BJ (cell line): ENCODE measurements around the gene RABIF. TPM values are rescaled to one million over a fixed set of nuclear protein-coding genes. Genes with fewer than 3 reads are reported as not detected.
A peak's percentile ranks its signal among the peaks of the same experiment; 100 is the strongest.
"Not testable (repeated sequence)": the region's sequence is repeated elsewhere in the genome, so short reads cannot be mapped to it uniquely, and the experiment has no call there.

Experiments used
- CTCF ChIA-PET: fragments of 350-600 bp; formaldehyde crosslinking; extraction: SDS; loops from one replicate; lab custom pipeline; 2021; ENCODE audit warnings: antibody characterized with exemption, inconsistent platforms; lab: Yijun Ruan, JAX
- POLR2A ChIA-PET: fragments of 300-600 bp; sonication (Branson Sonifier 250); formaldehyde crosslinking; extraction: SDS; loops from one replicate; lab custom pipeline; 2021; ENCODE audit warnings: antibody characterized with exemption; lab: Charles Lee
- DNase-seq: peaks from one replicate; pipeline ENCODE4 v3.0.0-alpha.2; 2011; ENCODE audit warnings: low read depth
- H3K27me3 ChIP-seq: 2 replicates; pipeline ENCODE4 v1.6.0; 2011; ENCODE audit warnings: low read length; ENCODE audit not compliant: control insufficient read depth, insufficient read depth
- H3K36me3 ChIP-seq: 2 replicates; pipeline ENCODE4 v1.5.1; 2011; ENCODE audit warnings: low read length; ENCODE audit not compliant: control insufficient read depth, insufficient read depth
- H3K4me3 ChIP-seq: 2 replicates; pipeline ENCODE4 v1.5.1; 2011; ENCODE audit warnings: low read depth, mild to moderate bottlenecking, control low read depth, low read length
- CTCF ChIP-seq: IDR thresholded peaks from 2 replicates; pipeline ENCODE4 v1.5.1; 2011; ENCODE audit warnings: low read depth, mild to moderate bottlenecking, control low read depth, inconsistent platforms, low read length, moderate library complexity; ENCODE audit not compliant: insufficient read depth
- polyA minus RNA-seq: library from RNA; depleted of rRNA, polyadenylated mRNA; stranded (reverse); fragments of >200 nt; gene quantifications from 2 replicates; pipeline ENCODE4 v1.2.3, GENCODE V29; 2011; rRNA and poly(A)+ RNA removed
- polyA plus RNA-seq: library from polyadenylated mRNA; depleted of rRNA; stranded (reverse); fragments of >200 nt; gene quantifications from 2 replicates; pipeline ENCODE4 v1.2.3, GENCODE V29; 2011; rRNA removed

Gene RABIF
- polyA plus RNA-seq (9.7 and 14.4 TPM in 2 replicates), polyA minus RNA-seq (5.1 and 7.0 TPM in 2 replicates)

- H3K4me3 ChIP-seq = peak within 1 kb of the TSS; percentile 62
- peak; percentile 65 for DNase-seq
- POLR2A ChIA-PET = no interaction called here
- no peaks in the 10 kb centered on the region for H3K27me3 ChIP-seq
- TF ChIP-seq CTCF = peak; percentile 35
- CTCF ChIA-PET = interaction anchor here (0.7 to 1.2 kb wide), 3 partner anchors 13 to 81 kb away, joined by 3 read pairs; partner anchors contain the start of gene KLHL12
- H3K36me3 ChIP-seq = peaks cover 4% of the 10 kb centered on the region
These were observed at the start of gene RABIF for GRCh38 chr1:202888531-202889360. TSS of gene RABIF (minus strand) at chr1:202889149. CDS start at chr1:202889098, 51 bp downstream.

- no peak for TF ChIP-seq CTCF
- no peak for DNase-seq
- peaks cover 8% of the 10 kb centered on the region for H3K36me3 ChIP-seq
- POLR2A ChIA-PET = interaction anchor here (0.6 kb wide), 1 partner anchor 13 kb away, joined by 3 read pairs; no protein-coding TSS in a partner anchor
- CTCF ChIA-PET = interaction anchor here (0.8 kb wide), 1 partner anchor 11 kb away, joined by 3 read pairs; the partner anchor contains the start of gene KLHL12
- no peak overlapping the region for H3K4me3 ChIP-seq
- no peaks in the 10 kb centered on the region for H3K27me3 ChIP-seq
These were observed 49.5 kb upstream of the RABIF start for GRCh38 chr1:202938287-202938925.

GRCh38 chr1:202936409-202936808 is 47.5 kb upstream of the RABIF start:
- CTCF ChIA-PET, DNase-seq, POLR2A ChIA-PET: not testable (repeated sequence)

GRCh38 chr1:202935844-202936243 is 46.9 kb upstream of the RABIF start:
- Histone ChIP-seq H3K4me3 (no peak overlapping the region), H3K27me3 (no peaks in the 10 kb centered on the region), H3K36me3 (no peaks in the 10 kb centered on the region)
- ChIA-PET CTCF (no interaction called here), POLR2A (no interaction called here)
- no peak for DNase-seq
- TF ChIP-seq CTCF = no peak

More at GRCh38 chr1:202936409-202936808, 47.5 kb upstream of the RABIF start:
- H3K27me3 ChIP-seq, H3K36me3 ChIP-seq, H3K4me3 ChIP-seq: not testable (repeated sequence)

- no peak for TF ChIP-seq CTCF
- Histone ChIP-seq H3K4me3 (no peak overlapping the region), H3K27me3 (no peaks in the 10 kb centered on the region), H3K36me3 (no peaks in the 10 kb centered on the region)
- ChIA-PET POLR2A (no interaction called here), CTCF (no interaction called here)
- DNase-seq = no peak
These were observed 45.8 kb upstream of the RABIF start for GRCh38 chr1:202934755-202935154.
